ENCODE measurements around the gene FTH1.
"Not testable (repeated sequence)": the region's sequence is repeated elsewhere in the genome, so short reads cannot be mapped to it uniquely, and the experiment has no call there.

Gene FTH1

DNA sequence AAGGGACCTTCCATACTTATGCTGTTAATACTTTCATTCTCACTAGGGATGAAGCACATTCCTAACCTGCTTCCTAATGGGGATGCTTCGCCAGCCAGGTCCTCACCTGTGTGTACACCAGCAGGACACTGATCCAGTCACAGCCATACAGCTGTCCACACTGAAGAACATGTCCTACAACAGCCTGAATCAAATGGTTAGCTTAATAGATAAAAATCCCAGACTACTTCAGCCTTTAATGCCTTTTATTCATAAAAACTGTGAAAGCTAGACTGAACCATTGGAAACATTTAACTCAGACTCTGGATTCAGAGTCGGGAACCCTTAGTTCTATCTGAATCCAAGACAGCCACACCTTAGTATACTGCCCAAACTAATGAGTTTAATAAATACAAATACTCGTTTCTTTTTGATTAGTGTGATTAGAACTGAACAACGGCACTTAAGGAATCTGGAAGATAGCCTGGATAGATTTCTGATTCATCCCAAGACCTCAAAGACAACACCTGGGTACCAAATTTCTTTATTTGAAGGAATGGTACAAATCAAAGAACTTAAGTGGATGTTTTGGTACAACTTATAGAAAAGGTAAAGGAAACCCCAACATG is 3.3 kb downstream of the FTH1 start:
- DNase-seq (ENCODE audit: low read depth in 2 of 2, low spot score in 1 of 2) = no peak

DNA sequence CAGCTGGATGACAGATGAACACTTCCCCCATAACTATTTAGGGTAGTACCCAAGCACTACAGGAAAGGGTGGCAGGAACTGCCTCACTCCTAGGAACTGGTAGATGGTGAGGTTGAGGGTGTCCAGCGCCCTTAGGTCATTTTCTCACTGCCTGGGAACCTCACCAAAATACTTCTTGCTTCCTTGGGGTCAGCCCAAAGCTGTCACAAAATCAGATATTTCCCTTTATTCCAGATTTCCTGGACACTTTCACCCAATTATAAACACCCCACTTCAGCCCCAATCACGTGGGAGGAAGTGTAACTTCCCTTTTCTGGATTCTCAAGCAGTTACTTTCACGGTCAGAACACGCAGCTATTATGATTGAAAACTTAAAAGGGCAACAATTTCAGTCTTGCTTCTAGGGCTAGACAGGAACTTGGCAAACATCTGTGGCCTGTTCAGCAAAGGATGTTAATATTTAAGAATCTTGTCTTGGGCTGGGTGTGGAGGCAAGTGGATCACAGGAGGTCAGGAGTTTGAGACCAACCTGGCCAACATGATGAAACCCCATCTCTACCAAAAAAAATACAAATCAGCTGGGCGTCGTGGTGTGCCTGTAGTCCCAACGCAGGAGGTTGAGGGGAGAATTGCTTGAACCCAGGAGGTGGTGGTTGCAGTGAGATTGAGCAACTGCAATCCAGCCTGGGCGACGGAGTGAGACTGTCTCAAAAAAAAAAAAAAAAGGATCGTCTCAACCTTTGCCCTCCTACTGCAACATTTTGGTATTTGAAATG is 4.0 kb downstream of the FTH1 start:
- no peak for DNase-seq (ENCODE audit: low read depth in 2 of 2, low spot score in 1 of 2)

- DNase-seq (ENCODE audit: low read depth in 2 of 2, low spot score in 1 of 2) = no peak
These were observed 4.5 kb downstream of the FTH1 start for GRCh38 chr11:61963016-61963281.

DNA sequence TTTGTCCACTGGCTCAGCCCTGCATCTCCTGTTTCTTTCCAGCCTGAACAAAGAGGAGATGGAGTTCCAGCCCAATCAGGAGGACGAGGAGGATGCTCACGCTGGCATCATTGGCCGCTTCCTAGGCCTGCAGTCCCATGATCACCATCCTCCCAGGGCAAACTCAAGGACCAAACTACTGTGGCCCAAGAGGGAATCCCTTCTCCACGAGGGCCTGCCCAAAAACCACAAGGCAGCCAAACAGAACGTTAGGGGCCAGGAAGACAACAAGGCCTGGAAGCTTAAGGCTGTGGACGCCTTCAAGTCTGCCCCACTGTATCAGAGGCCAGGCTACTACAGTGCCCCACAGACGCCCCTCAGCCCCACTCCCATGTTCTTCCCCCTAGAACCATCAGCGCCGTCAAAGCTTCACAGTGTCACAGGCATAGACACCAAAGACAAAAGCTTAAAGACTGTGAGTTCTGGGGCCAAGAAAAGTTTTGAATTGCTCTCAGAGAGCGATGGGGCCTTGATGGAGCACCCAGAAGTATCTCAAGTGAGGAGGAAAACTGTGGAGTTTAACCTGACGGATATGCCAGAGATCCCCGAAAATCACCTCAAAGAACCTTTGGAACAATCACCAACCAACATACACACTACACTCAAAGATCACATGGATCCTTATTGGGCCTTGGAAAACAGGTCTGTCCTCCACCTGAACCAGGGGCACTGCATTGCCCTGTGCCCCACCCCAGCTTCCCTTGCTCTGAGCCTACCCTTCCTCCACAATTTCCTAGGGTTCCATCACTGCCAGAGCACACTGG is 5.0 kb downstream of the FTH1 start:
- DNase-seq (ENCODE audit: low read depth in 2 of 2, low spot score in 1 of 2) = no peak

DNA sequence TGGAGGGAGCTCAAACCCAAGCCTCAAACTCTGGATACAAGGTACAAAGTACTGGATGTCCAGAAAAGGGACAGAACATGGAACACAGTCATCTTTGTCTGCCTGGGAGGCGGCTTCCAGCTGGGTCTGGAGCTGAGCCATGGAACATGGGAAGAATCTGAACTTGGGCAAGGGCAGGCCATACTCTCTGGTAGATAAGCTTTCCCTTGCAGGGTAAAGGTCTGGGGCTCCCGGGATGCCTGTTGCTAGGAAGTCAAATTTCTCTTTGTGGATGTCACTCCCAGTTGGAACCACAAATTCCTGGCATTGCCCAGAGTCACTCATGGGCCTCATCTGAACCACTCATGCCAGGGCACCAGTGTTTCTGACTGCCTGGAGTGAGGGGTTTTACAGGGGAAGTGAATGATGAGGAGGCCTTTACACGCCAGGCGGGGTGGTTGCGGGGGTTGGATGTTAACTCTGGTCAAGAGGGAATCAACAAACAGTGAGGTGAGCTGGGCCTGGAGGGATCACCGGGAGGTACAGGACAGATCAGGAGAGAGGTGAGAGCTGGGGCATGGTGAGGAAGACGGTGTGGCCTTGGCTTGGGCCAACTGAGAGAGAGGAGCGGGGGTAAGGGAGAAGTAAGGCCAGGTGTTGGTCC is 5.7 kb downstream of the FTH1 start:
- no peak for DNase-seq (ENCODE audit: low read depth in 2 of 2, low spot score in 1 of 2)

DNA sequence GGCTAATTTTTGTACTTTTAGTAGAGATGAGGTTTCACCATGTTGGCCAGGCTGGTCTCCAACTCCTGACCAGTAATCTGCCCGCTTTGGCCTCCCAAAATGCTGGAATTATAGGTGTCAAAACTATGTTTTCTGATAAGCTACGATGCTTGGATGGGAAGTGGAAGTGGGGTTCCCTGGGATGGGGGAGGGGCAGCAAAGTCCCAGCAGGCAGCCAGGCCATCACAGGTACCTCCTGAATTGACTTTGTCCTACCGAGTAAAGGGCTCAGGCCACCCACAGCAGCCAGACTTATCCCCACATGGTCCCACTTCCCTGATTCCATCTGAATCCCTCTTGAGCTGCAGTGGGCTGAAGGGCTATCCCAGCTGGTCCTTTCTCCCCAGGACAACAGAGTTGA is 6.9 kb downstream of the FTH1 start:
- DNase-seq (ENCODE audit: low read depth in 2 of 2, low spot score in 1 of 2) = no peak

DNA sequence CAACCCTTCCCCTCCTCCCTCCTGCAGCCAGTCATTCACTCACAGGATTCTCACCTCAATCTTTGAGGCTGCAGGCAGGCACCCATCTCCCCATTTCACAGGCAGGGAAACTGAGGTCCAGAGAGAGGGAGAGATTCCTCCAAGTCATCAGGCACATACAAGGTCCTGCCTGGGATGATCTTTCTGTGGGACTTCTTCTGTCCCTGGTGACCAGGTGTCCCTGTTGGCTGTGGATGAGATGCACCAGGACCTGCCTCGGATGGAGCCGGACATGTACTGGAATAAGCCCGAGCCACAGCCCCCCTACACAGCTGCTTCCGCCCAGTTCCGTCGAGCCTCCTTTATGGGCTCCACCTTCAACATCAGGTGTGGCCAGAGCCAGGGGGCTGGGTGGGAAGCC is 7.8 kb downstream of the FTH1 start:
- DNase-seq (ENCODE audit: low read depth in 2 of 2, low spot score in 1 of 2) = no peak

DNA sequence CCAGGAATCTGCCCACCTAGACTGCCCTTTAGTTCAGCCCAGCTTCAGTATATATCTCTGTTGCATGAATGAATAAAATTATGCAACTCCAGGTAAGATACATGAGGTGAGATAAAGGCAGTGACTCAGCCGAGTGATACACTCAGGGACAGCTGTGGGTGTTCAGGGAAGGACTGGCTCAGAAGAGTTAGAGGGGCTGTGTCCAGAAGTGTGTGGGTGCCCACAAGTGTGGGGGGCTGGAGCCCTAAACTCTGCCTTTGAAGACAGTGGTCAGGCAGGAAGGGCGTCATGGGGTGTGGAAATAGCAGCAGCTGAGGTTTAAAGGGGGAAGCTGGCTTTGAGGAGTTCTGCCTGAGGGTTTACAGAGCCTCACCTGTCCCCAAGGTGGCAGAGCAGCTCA is 8.3 kb downstream of the FTH1 start:
- DNase-seq (ENCODE audit: low read depth in 2 of 2, low spot score in 1 of 2) = no peak

GRCh38 chr11:61958590-61958989 is 8.8 kb downstream of the FTH1 start:
- no peak for DNase-seq (ENCODE audit: low read depth in 2 of 2, low spot score in 1 of 2)

GRCh38 chr11:61957021-61957770 is 10.2 kb downstream of the FTH1 start:
- no peak for DNase-seq (ENCODE audit: low read depth in 2 of 2, low spot score in 1 of 2)

GRCh38 chr11:61956191-61957020 is 11.0 kb downstream of the FTH1 start:
- DNase-seq (ENCODE audit: low read depth in 2 of 2, low spot score in 1 of 2) = no peak

- no peak for DNase-seq (ENCODE audit: low read depth in 2 of 2, low spot score in 1 of 2)
These were observed 11.9 kb downstream of the FTH1 start for GRCh38 chr11:61955422-61956135.

DNA sequence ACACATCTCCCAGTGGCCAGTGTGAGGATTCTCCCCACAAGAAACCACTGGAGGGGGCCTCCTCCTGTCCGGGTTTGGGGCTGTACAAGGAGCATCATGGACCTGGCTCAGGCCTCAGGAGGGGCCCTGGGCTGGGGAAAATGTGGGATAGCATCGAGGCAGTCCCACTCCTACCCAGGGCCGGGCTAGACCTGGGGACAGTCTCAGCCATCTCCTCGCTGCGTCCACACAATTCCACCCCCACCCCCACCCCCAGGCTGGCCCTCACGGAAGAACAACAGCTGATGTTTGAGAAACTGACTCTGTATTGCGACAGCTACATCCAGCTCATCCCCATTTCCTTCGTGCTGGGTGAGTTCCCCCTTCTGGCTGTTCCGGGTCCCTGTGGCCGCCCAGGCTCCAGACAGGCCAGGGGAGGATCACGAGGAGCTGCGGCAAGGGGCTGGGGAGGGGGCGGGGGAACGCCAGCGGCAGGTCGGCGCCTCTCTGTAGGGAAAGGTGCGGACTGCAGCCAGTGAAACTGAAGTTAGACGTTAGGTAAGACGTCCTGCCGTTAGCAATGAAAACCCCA is 12.5 kb downstream of the FTH1 start:
- no peak for DNase-seq (ENCODE audit: low read depth in 2 of 2, low spot score in 1 of 2)

- DNase-seq (ENCODE audit: low read depth in 2 of 2, low spot score in 1 of 2) = no peak
These were observed 13.2 kb downstream of the FTH1 start for GRCh38 chr11:61954106-61954850.

DNA sequence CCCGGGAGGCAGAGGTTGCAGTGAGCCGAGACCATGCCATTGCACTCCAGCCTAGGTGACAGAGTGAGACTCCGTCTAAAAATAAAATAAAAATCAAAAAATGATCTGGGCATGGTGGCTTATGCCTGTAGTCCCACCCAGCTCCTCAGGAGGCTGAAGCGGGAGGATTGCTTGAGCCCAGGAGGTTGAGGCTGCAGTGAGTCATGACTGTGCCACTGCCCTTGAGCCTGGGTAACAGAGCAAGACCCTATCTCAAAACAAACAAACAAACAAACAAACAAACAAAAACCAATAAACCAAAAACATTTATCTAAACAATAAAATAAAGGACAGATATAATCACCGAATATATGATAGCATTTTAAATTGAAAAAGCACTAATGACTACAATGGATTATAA is 13.8 kb downstream of the FTH1 start:
- DNase-seq (ENCODE audit: low read depth in 2 of 2, low spot score in 1 of 2) = not testable (repeated sequence)

- no peak for DNase-seq (ENCODE audit: low read depth in 2 of 2, low spot score in 1 of 2)
These were observed 14.6 kb downstream of the FTH1 start for GRCh38 chr11:61952882-61953281.

DNA sequence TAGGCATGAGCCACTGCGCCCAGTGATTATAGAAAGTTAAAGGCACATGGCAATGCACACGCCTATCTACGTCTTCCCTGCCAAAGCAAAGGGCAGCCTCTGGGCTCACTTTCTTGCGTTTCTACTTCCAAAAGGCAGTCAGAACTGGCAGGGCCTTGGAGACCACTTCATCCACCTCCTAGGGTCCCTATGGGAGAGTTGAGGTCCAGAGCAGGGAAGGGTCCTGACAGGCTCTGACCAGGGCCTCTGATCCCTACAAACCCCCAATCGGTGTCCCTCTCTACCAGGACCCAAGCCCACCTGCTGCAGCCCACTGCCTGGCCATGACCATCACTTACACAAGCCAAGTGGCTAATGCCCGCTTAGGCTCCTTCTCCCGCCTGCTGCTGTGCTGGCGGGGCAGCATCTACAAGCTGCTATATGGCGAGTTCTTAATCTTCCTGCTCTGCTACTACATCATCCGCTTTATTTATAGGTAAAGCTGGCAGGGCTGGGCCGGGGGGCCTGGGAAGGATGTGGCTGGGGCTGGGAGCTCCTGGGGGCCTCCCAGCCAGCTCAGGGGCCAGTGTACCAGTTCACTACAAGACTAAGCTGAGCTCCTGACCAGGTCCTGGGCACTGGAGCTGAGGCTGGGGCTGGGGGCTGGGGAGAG is 15.8 kb downstream of the FTH1 start:
- DNase-seq (ENCODE audit: low read depth in 2 of 2, low spot score in 1 of 2) = no peak

- no peak for DNase-seq (ENCODE audit: low read depth in 2 of 2, low spot score in 1 of 2)
These were observed 17.3 kb downstream of the FTH1 start, which contains the start of gene BEST1 for GRCh38 chr11:61950035-61950547. TSS of gene BEST1 (plus strand) at chr11:61950351. CDS start at chr11:61951807, 1,456 bp downstream.

All from stimulated activated CD8-positive, alpha-beta memory T cell treated with anti-CD3 and anti-CD28 coated beads, Interleukin-4, amount 100 ng/mL, for 1 hour (primary cell).